Esophagus squamous epithelium (tissue), 5 donors: ENCODE results near the gene CDO1. TPM values are rescaled to one million over a fixed set of nuclear protein-coding genes. Genes with fewer than 3 reads are reported as not detected.
A peak's percentile ranks its signal among the peaks of the same experiment; 100 is the strongest.

Source experiments
- DNase-seq: peaks from one replicate; lab custom pipeline; 2025; lab: John Stamatoyannopoulos, UW
- H3K27ac ChIP-seq, 4 donors: fragments of 200-600 bp; sonication (generic); one replicate each; pipeline ENCODE4 v1.5.1; 2016 to 2019; ENCODE audit warnings: mild to moderate bottlenecking in 1 of 4
- H3K27me3 ChIP-seq, 4 donors: fragments of 200-600 bp; sonication (generic); 1 replicate in 3 of 4; 2 replicates in 1 of 4; pipeline versions ENCODE4 v1.5.1 to v1.6.0; 2017 to 2021; ENCODE audit warnings: antibody characterized with exemption in 1 of 4
- H3K36me3 ChIP-seq, 3 donors: fragments of 200-600 bp; sonication (generic); one replicate each; pipeline ENCODE4 v1.5.1; 2016 to 2019
- H3K4me1 ChIP-seq, 3 donors: fragments of 200-600 bp; sonication (generic); one replicate each; pipeline ENCODE4 v1.5.1; 2017 to 2019
- H3K4me3 ChIP-seq, 4 donors: fragments of 200-600 bp; sonication (generic); 1 replicate in 3 of 4; 2 replicates in 1 of 4; pipeline ENCODE4 v1.5.1; 2016 to 2019; ENCODE audit warnings: mild to moderate bottlenecking in 2 of 4, moderate library complexity in 1 of 4
- H3K9me3 ChIP-seq, 3 donors: fragments of 200-600 bp; sonication (generic); one replicate each; pipeline ENCODE4 v1.5.1; 2016 to 2019
- CTCF ChIP-seq, 6 experiments: fragments of 450-650 bp in 4 of 6; fragments of 200-600 bp in 2 of 6; sonication (generic) in 2 of 6; IDR thresholded peaks; one replicate each; pipeline ENCODE4 v1.5.1; 2016 to 2019; ENCODE audit warnings: antibody characterized with exemption in 6 of 6, mild to moderate bottlenecking in 4 of 6, moderate library complexity in 4 of 6
- POLR2A ChIP-seq, 4 donors: fragments of 450-650 bp; IDR thresholded peaks; one replicate each; pipeline ENCODE4 v1.6.1; 2017; ENCODE audit warnings: antibody characterized with exemption in 4 of 4, mild to moderate bottlenecking in 4 of 4, moderate library complexity in 3 of 4
- WGBS, 2 donors: methylation state at CpG; one replicate each; pipeline ENCODE4 v1.1.5; 2018; 5-methylcytosine and 5-hydroxymethylcytosine counted together
- intact Hi-C: fragments of 100-400 bp; cut with DNase I; formaldehyde crosslinking; loops from one replicate; pipeline ENCODE4 v1.15.0; 2022
- total RNA-seq, 4 donors: library from RNA; depleted of rRNA; stranded (reverse); fragments of >200 nt; gene quantifications; one replicate each; pipeline ENCODE4 v1.1.0, GENCODE V29; 2016
- donor health status: DM: yes; HTN: yes; CAD: no.

CDO1 gene
- total RNA-seq, result 1 to 10 TPM in 2 of 4 donors, under 1 TPM in 1, not detected in 1; 0.75 to 6.7 (median 5.7) TPM

- no peaks in the 10 kb centered on the region for H3K36me3 ChIP-seq
- peak within 1 kb of the TSS; percentile 26 to 63 (median 47) for H3K4me3 ChIP-seq
- intact Hi-C loops, result no loop called here
- H3K4me1 ChIP-seq, result peaks cover 11 to 17% (median 12%) of the 10 kb centered on the region in 3 donors
- H3K27me3 ChIP-seq, result peaks cover 0 to 76% (median 12%) of the 10 kb centered on the region in 4 donors
- WGBS, 2 donors, result 0 to 5% methylated on average over 8 to 20 of the region's 69 CpGs
- TF ChIP-seq POLR2A (IDR thresholded peaks at IDR 0.05) (peak in 1 of 4 donors; percentile 28), CTCF (IDR thresholded peaks at IDR 0.05) (no peak)
- H3K27ac ChIP-seq, result peak within 1 kb of the TSS; percentile 57 to 75 (median 72)
- no peak for DNase-seq
- no peaks in the 10 kb centered on the region for H3K9me3 ChIP-seq
Observed at GRCh38 chr5:115816226-115817081, at the start of gene CDO1. Gene CDO1, minus strand, starts transcription at chr5:115816659. Its CDS starts 262 bp downstream, at chr5:115816397.

- peaks cover 0 to 8% (median 5%) of the 10 kb centered on the region in 3 donors for H3K9me3 ChIP-seq
- DNase-seq, result no peak
- no peak overlapping the region for H3K4me3 ChIP-seq
- no peak overlapping the region for H3K27ac ChIP-seq
- H3K36me3 ChIP-seq, result no peaks in the 10 kb centered on the region
- TF ChIP-seq CTCF (IDR thresholded peaks at IDR 0.05) (no peak), POLR2A (IDR thresholded peaks at IDR 0.05) (no peak)
- H3K4me1 ChIP-seq, result peaks cover 0 to 39% (median 8%) of the 10 kb centered on the region in 3 donors
- intact Hi-C loops, result no loop called here
- H3K27me3 ChIP-seq, result no peaks in the 10 kb centered on the region
Observed at GRCh38 chr5:115859378-115859777, 42.9 kb upstream of the CDO1 start.

- Histone ChIP-seq H3K27me3 (no peaks in the 10 kb centered on the region), H3K9me3 (peaks cover 0 to 6% (median 2%) of the 10 kb centered on the region in 3 donors), H3K27ac (no peak overlapping the region), H3K4me3 (no peak overlapping the region), H3K36me3 (no peaks in the 10 kb centered on the region), H3K4me1 (peaks cover 0 to 39% (median 8%) of the 10 kb centered on the region in 3 donors)
- DNase-seq, result no peak
- WGBS, 2 donors, result 71 to 82% methylated on average over 3 of the region's 3 CpGs
- intact Hi-C loops, result no loop called here
- TF ChIP-seq CTCF (IDR thresholded peaks at IDR 0.05), result no peak
Observed at GRCh38 chr5:115858396-115858795, 41.9 kb upstream of the CDO1 start.

GRCh38 chr5:115857626-115858349, 41.3 kb upstream of the CDO1 start:
- DNase-seq, result no peak

More at GRCh38 chr5:115857626-115858349, 41.3 kb upstream of the CDO1 start:
- no peak overlapping the region for H3K4me3 ChIP-seq
- no peak for TF ChIP-seq CTCF (IDR thresholded peaks at IDR 0.05)
- TF ChIP-seq POLR2A (IDR thresholded peaks at IDR 0.05), result no peak
- H3K36me3 ChIP-seq, result no peaks in the 10 kb centered on the region
- H3K27me3 ChIP-seq, result no peaks in the 10 kb centered on the region
- H3K4me1 ChIP-seq, result peaks cover 0 to 39% (median 8%) of the 10 kb centered on the region in 3 donors
- H3K9me3 ChIP-seq, result peaks cover 0 to under 1% (median 0%) of the 10 kb centered on the region in 3 donors
- H3K27ac ChIP-seq, result no peak overlapping the region
- 48% methylated on average over 2 of the region's 2 CpGs for WGBS, 2 donors
- intact Hi-C loops, result no loop called here
